DMS 273 (cell line): ENCODE measurements around the gene FYN.
A peak's percentile ranks its signal among the peaks of the same experiment; 100 is the strongest.
"Not testable (repeated sequence)": the region's sequence is repeated elsewhere in the genome, so short reads cannot be mapped to it uniquely, and the experiment has no call there.

Experiments
- DNase-seq: peaks from one replicate; lab custom pipeline; 2025; ENCODE audit not compliant: unreplicated experiment; lab: John Stamatoyannopoulos, UW

FYN gene

GRCh38 chr6:111687652-111688051 is 185.6 kb downstream of the FYN start:
- DNase-seq: peak; percentile 48

DNA sequence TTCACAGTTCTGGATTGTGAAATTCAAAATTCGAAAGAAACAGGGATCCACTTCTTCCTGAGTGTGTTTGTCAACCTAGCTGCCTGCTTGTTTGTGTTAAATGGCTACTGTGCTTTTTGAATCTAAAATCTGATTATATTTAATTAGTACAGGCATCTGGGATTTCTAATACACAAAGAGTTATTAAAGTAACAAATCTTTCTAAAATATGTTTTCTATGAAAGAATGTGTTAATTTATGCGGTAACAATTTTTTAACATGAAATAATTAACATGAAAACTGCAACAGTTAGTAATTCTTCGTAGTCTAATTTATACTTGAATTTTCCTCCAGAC is 186.4 kb downstream of the FYN start:
- DNase-seq: no peak

DNA sequence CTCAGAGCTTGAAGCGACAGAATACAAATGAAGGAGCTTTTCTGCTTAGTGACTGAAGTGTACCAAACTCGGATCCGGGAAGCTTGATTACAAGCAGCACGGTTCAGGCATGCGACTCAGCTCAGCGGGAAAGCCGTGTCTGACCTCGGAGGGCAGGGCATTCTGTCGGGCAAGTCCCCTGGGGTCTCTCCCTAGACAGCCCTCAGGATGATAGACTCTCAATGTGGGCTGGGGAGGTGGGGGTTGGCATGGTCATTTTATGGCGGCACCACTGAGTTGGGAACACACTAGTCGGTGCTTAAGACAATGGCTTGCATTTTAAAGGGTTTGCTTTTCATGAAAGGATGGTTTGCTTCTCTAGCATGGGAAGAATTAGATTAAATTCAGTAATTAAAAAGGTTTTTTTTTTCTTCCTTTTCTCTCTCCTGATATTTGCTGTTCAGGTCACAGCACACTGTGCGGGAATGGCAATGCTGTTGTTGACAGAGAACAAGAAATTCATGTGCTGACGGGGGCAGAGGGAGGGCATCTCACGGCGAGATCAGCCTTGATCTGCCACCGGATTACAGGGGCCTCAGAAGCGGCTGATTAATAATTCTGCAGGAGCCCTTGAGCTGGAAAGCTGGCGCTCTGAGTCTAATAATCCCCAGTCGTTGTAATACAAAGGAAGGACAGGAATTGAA is 186.9 kb downstream of the FYN start:
- peak; percentile 51 for DNase-seq

GRCh38 chr6:111685526-111685925 is 187.7 kb downstream of the FYN start:
- peak; percentile 48 for DNase-seq

- no peak for DNase-seq
These were observed 188.2 kb downstream of the FYN start for GRCh38 chr6:111685058-111685457.

GRCh38 chr6:111683749-111684267 is 189.4 kb downstream of the FYN start:
- no peak for DNase-seq

DNA sequence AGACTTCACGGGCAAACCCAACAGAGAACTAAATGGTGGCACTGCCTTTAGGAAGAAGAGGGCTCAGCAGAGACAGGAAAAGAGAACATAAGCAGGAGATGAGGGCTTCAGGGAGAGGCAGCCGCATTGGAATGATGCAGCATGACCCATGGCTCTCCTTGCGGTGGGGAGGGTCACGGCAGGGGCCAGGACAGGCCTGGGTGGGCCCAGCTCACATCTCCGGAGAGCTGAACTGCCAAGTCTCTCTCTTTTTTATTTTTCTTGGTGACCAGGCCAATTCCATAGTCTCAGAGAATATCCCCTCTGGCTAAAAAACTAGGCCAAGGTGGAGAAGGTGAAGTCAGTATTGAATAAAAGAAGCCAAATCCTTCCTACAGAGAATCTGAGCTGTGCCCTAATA is 190.1 kb downstream of the FYN start:
- no peak for DNase-seq

DNA sequence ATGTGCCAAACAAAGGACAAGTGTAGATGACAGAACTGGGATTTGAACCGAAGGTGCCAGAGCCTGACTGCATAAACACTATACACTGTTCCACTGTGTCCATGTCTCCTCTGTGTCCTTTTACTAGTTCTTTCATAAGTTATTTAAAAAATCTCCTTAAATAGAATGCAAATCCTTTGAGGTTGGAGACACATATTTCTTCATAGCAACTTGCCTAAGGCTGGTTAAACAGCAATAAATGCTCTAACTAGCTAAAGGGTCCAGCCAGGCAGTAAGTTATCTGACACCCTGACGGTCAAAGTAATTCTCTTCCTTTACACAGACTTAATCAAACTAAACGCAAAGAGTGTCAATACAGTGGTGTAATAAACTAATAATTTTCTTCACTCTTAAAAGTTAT is 191.4 kb downstream of the FYN start:
- DNase-seq: no peak

DNA sequence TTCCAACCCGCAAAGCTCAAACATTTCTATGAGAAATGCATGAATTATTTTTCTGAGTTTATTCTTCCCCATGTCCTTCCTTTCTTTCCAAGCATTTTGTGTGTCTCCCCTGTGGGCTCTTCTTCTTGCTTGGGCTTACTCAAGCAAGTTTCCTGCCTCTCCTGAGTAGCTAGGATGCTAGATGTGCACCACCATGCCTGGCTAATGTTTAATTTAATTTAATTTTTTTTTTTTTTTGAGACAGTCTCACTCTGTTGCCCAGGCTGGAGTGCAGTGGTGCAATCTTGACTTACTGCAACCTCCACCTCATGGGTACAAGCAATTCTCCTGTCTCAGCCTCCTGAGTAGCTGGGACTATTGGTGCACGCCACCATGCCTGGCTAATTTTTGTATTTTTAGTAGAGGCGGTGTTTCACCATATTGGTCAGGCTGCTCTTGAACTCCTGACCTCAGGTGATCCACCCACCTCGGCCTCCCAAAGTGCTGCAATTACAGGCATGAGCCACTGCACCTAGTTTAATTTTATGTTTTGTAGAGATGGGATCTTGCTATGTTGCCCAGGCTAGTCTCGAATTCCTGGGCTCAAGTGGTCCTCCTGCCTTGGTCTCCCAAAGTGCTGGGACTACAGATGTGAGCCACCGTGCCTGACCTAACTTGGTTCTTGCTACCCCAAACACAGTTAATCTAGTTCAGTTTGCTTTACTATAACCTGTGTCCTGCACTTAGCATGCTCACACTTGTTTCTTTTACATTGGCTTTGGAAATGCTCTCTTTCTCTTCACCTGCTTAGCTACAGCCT is 192.2 kb downstream of the FYN start:
- not testable (repeated sequence) for DNase-seq

- no peak for DNase-seq
These were observed 193.1 kb downstream of the FYN start for GRCh38 chr6:111680015-111680712.

DNA sequence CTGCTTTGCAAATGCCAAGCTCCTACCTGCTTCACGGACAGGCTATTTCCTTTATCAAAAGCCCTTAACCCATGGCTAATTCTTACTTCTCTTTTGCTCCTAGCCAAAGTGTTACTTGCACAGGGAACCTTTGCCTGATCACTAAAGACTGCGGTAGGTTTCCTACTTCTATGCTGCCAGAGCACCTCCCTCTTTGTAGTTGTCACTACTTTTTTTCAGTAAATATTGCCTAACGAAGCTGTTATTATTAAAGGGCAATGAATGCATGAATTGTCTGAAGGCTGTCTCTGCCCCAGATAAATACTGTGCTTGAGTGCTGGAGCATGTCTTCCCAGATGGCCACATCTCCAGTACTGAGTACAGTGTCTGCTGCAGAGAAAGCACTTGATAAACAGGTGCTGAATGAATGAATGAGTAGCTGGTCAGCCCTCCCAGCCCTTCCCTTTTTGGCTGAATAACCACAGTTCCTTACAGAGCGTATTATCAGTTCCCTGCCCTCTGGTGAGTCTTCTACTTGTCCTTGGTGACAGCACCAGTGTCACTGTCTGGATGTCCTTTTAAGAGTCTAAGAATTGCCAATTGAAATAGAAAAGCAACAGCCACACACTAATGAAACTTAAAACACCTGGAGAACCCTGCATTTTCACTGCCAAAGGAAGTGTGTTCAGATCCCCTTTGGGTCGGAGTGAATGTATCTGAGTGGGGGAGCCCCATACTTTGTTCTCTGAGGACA is 194.0 kb downstream of the FYN start:
- DNase-seq: no peak

DNA sequence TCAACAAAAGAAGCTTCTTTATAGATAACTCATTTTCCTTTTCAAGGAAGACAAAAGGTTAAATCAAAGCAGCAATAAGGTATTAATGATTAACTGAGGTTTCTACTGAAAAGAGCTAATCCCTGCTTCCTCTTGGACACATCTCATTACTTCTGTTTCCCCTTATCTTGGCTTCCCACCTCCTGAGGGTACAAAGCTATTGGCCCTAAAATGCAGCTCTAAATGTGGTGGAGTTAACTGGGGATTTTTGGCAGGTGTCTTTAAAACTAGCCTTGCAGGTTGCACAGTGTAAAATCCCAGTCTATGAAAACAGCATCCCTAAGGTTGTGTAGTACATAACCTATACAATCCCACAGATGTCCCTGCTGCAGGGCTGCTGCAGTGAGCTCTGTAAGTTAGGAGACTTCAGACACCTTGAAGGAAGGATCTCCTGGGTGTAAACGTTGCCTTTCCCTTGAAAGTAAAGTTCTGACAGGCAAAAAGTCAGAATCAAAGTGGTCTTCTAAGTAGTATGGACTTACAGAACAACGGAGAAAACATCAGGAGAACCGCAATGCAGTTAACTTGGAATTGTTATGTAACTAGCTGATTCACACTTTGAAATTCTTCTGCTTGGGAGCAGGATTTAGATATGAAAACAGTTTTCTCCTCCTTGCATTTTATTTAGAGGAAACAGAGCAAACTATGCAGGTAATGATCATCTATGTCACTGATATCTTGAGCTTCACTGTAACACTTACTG is 195.8 kb downstream of the FYN start:
- no peak for DNase-seq

- DNase-seq: no peak
These were observed 196.9 kb downstream of the FYN start for GRCh38 chr6:111676383-111676782.

DNA sequence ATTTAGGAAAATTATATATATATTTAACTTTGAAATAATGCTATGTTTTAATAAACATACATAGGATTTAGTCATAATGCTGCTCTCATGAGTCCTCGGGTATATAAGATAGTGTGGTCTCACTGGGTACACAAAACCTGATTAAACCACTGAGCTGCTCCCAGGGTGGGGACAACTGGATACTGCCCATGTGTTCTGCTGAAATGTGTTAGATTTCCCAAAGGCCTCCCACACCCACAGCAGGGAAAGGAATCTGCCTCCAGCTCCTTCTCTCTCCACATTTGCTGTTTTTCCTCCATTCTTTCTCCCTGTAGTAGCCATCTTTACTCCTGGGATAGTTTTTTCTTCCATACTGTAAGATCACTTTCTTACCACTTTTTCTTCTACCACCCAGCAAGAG is 198.4 kb downstream of the FYN start:
- DNase-seq: no peak

DNA sequence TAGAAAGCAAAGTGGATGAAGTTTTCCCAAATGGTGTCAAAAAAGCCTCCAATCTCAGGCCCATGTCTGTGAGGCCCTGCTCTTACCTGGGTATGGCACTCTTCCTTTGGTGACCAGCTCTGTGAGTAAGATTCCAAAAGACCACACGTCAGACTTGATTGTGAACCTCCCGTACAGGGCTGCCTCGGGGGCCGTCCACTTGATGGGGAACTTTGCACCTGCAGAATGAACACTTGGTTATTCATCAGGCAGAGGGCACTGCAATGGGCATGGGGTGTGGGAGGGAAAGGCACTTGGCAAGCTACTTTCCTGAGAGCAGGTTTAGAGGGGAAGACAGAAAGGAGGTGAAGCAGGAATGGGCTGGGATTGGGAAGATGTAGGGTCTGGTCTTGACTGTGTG is 198.8 kb downstream of the FYN start:
- no peak for DNase-seq

GRCh38 chr6:111673937-111674336 is 199.3 kb downstream of the FYN start:
- peak; percentile 54 for DNase-seq

DNA sequence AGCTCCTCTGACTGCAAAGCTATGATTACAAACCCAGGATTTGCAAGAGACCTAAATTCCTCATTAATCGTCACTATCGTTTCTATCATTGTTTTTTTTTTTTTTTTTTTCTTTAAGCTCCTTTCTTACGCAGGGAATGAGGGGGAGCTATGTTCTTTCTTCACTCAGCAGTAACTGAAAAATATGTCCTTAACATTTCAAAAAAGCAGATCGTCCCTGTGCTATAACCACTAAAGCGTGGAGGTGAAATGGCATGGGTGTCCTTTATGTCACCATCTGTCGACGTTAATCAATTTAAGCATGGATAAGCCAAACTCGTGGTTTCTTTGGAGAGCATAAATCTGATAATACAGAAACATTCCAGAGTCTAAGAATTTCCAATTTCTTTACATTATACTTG is 199.7 kb downstream of the FYN start:
- DNase-seq: no peak

- no peak for DNase-seq
These were observed 200.3 kb downstream of the FYN start for GRCh38 chr6:111672761-111673450.

DNA sequence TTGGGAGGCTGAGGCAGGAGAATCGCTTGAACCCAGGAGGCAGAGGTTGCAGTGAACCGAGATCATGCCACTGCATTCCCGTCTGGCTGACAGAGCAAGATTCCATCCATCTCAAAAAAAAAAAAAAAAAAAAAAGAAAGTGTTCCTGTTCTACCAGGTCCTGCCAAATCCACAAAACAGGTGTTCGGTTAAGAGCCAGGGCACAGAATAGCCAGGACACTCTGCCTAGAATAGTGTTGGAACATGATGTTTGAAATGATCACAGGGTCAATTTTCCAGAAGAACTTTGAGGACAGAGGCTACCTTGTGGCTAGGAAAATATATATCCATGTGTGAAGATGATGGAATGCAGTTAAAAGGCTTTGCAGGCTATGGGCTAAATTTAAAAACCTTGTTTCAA is 203.9 kb downstream of the FYN start:
- no peak for DNase-seq

GRCh38 chr6:111668410-111668809 is 204.8 kb downstream of the FYN start:
- DNase-seq: no peak
